Tibial nerve (tissue), 4 donors: ENCODE measurements around the gene TMEM19.

Experiments used
- EP300 ChIP-seq, 2 donors: sonication (generic); formaldehyde crosslinking; IDR thresholded peaks; one replicate each; pipeline ENCODE4 v1.6.1; 2017; ENCODE audit warnings: antibody characterized with exemption in 2 of 2, mild to moderate bottlenecking in 1 of 2
- POLR2A ChIP-seq, 2 donors: fragments of 450-650 bp; IDR thresholded peaks; one replicate each; pipeline ENCODE4 v1.6.1; 2017; ENCODE audit warnings: antibody characterized with exemption in 2 of 2, mild to moderate bottlenecking in 2 of 2, moderate library complexity in 2 of 2
- TF ChIP-seq, protein P1 (sequence below), 5 experiments: fragments of 200-600 bp in 3 of 5; fragments of 450-650 bp in 2 of 5; sonication (generic) in 3 of 5; IDR thresholded peaks; one replicate each; pipeline ENCODE4 v1.5.1; 2016 to 2019; ENCODE audit warnings: antibody characterized with exemption in 5 of 5, mild to moderate bottlenecking in 3 of 5, moderate library complexity in 2 of 5

- TF ChIP-seq, protein P1, sequence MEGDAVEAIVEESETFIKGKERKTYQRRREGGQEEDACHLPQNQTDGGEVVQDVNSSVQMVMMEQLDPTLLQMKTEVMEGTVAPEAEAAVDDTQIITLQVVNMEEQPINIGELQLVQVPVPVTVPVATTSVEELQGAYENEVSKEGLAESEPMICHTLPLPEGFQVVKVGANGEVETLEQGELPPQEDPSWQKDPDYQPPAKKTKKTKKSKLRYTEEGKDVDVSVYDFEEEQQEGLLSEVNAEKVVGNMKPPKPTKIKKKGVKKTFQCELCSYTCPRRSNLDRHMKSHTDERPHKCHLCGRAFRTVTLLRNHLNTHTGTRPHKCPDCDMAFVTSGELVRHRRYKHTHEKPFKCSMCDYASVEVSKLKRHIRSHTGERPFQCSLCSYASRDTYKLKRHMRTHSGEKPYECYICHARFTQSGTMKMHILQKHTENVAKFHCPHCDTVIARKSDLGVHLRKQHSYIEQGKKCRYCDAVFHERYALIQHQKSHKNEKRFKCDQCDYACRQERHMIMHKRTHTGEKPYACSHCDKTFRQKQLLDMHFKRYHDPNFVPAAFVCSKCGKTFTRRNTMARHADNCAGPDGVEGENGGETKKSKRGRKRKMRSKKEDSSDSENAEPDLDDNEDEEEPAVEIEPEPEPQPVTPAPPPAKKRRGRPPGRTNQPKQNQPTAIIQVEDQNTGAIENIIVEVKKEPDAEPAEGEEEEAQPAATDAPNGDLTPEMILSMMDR (IDR thresholded peaks at IDR 0.05), result no peak
- TF ChIP-seq POLR2A (IDR thresholded peaks at IDR 0.05) (no peak), EP300 (IDR thresholded peaks at IDR 0.05) (no peak)
These were observed 45.8 kb downstream of the TMEM19 start for GRCh38 chr12:71731439-71732356.
